PC-9 (cell line): ENCODE results near the gene SEC24D. TPM values are rescaled to one million over a fixed set of nuclear protein-coding genes. Genes with fewer than 3 reads are reported as not detected.

Experiments used
- BruUV-seq: library from RNA; stranded (reverse); fragments of 400-500 nt; replicated peaks from 2 replicates; lab custom pipeline; 2021; lab: Mats Ljungman, UMichigan
- CTCF ChIA-PET: fragments of 300-600 bp; sonication (Branson Sonifier 250); formaldehyde crosslinking; loops from one replicate; lab custom pipeline; 2022; ENCODE audit warnings: antibody characterized with exemption; lab: Charles Lee
- POLR2A ChIA-PET: fragments of 300-600 bp; sonication (Branson Sonifier 250); formaldehyde crosslinking; loops from one replicate; lab custom pipeline; 2022; ENCODE audit warnings: antibody characterized with exemption; ENCODE audit not compliant: unreplicated experiment; lab: Charles Lee
- DNase-seq, 2 experiments: peaks; one replicate each; pipeline versions ENCODE4 v3.0.0 to v3.0.0-alpha.2; 2015 to 2022; ENCODE audit warnings: mixed read lengths in 1 of 2
- H2AFZ ChIP-seq: fragments of 200-600 bp; sonication (generic); 2 replicates; pipeline ENCODE4 v1.8.1; 2017; ENCODE audit warnings: antibody characterized with exemption
- H3F3A ChIP-seq: fragments of 200-600 bp; sonication (generic); 2 replicates; pipeline ENCODE4 v1.8.1; 2017; ENCODE audit warnings: antibody characterized with exemption, mild to moderate bottlenecking, low read depth; ENCODE audit not compliant: insufficient read depth
- H3K27ac ChIP-seq: fragments of 200-600 bp; sonication (generic); 2 replicates; pipeline ENCODE4 v1.6.1; 2016; ENCODE audit warnings: mixed run types
- H3K27me3 ChIP-seq: fragments of 200-600 bp; sonication (generic); 2 replicates; pipeline ENCODE4 v1.6.1; 2016; ENCODE audit warnings: low read depth, mixed run types; ENCODE audit not compliant: insufficient read depth
- H3K36me3 ChIP-seq: fragments of 200-600 bp; sonication (generic); 2 replicates; pipeline ENCODE4 v1.6.1; 2016; ENCODE audit warnings: low read depth, mixed run types
- H3K4me1 ChIP-seq: fragments of 200-600 bp; sonication (generic); replicated peaks from 2 replicates; pipeline ENCODE4 v1.6.1; 2016; ENCODE audit warnings: mixed run types; ENCODE audit not compliant: insufficient read depth
- H3K4me2 ChIP-seq: fragments of 200-600 bp; sonication (generic); 2 replicates; pipeline ENCODE4 v1.6.1; 2017; ENCODE audit warnings: mixed run types
- H3K4me3 ChIP-seq: fragments of 200-600 bp; sonication (generic); 2 replicates; pipeline ENCODE4 v1.6.1; 2016; ENCODE audit warnings: mixed run types
- H3K79me2 ChIP-seq: fragments of 200-600 bp; sonication (generic); 2 replicates; pipeline ENCODE4 v1.6.1; 2017; ENCODE audit warnings: low read depth, mixed run types
- H3K9me2 ChIP-seq: fragments of 200-600 bp; sonication (generic); 2 replicates; pipeline ENCODE4 v1.8.1; 2017; ENCODE audit warnings: mild to moderate bottlenecking; ENCODE audit not compliant: insufficient read depth
- H3K9me3 ChIP-seq: fragments of 200-600 bp; sonication (generic); 2 replicates; pipeline ENCODE4 v1.8.1; 2016; ENCODE audit warnings: low read depth; ENCODE audit not compliant: insufficient read depth
- H4K20me1 ChIP-seq: fragments of 200-600 bp; sonication (generic); 2 replicates; pipeline ENCODE4 v1.8.1; 2017; ENCODE audit not compliant: insufficient read depth
- CTCF ChIP-seq: fragments of 200-600 bp; sonication (generic); conservative IDR thresholded peaks from 2 replicates; pipeline ENCODE4 v1.6.1; 2017; ENCODE audit warnings: mixed run types, antibody characterized with exemption, mild to moderate bottlenecking, moderate library complexity
- EZH2 ChIP-seq: fragments of 200-600 bp; sonication (generic); IDR thresholded peaks from 2 replicates; pipeline ENCODE4 v1.8.0; 2017; ENCODE audit warnings: antibody characterized with exemption, low read depth
- intact Hi-C: fragments of 100-400 bp; cut with micrococcal nuclease; formaldehyde crosslinking; loops from one replicate; pipeline ENCODE4 v1.10.0; 2022; ENCODE audit not compliant: unreplicated experiment
- total RNA-seq: library from RNA; stranded (reverse); gene quantifications from 2 replicates; pipeline ENCODE4 v1.2.3, GENCODE V29; 2021

Gene SEC24D
- total RNA-seq, 1 experiment from 2014 or later: 17.3 TPM

- Histone ChIP-seq H2AFZ (no peak overlapping the region), H3K27ac (no peak overlapping the region), H3K4me3 (no peak overlapping the region), H3K4me2 (no peak overlapping the region), H3K9me2 (no peaks in the 10 kb centered on the region), H4K20me1 (no peaks in the 10 kb centered on the region), H3K4me1 (no peaks in the 10 kb centered on the region), H3F3A (no peaks in the 10 kb centered on the region), H3K27me3 (no peaks in the 10 kb centered on the region), H3K79me2 (no peaks in the 10 kb centered on the region), H3K36me3 (no peaks in the 10 kb centered on the region), H3K9me3 (no peaks in the 10 kb centered on the region)
- ChIA-PET CTCF (no interaction called here), POLR2A (no interaction called here)
- DNase-seq: no peak
- TF ChIP-seq EZH2: no peak
- no peak for TF ChIP-seq CTCF
- no TSS peak for BruUV-seq
- intact Hi-C loops: no loop called here
These were observed 78.1 kb downstream of the SEC24D start for GRCh38 chr4:118757761-118758251.

- no peaks in the 10 kb centered on the region for H3K36me3 ChIP-seq
- TF ChIP-seq CTCF (no peak), EZH2 (no peak)
- no peak overlapping the region for H3K4me2 ChIP-seq
- BruUV-seq: no TSS peak
- H3K9me2 ChIP-seq: no peaks in the 10 kb centered on the region
- H2AFZ ChIP-seq: no peak overlapping the region
- DNase-seq: no peak
- no peak overlapping the region for H3K4me3 ChIP-seq
- no peaks in the 10 kb centered on the region for H3K79me2 ChIP-seq
- H3K27me3 ChIP-seq: no peaks in the 10 kb centered on the region
- CTCF ChIA-PET: no interaction called here
- H3K9me3 ChIP-seq: no peaks in the 10 kb centered on the region
- no peaks in the 10 kb centered on the region for H3F3A ChIP-seq
- H3K4me1 ChIP-seq: no peaks in the 10 kb centered on the region
- intact Hi-C loops: no loop called here
- POLR2A ChIA-PET: no interaction called here
- H3K27ac ChIP-seq: no peak overlapping the region
- no peaks in the 10 kb centered on the region for H4K20me1 ChIP-seq
These were observed 79.0 kb downstream of the SEC24D start for GRCh38 chr4:118756958-118757357.

GRCh38 chr4:118756429-118756828 lies 79.5 kb downstream of the SEC24D start:
- intact Hi-C loops: no loop called here
- H3K79me2 ChIP-seq: no peaks in the 10 kb centered on the region

More at GRCh38 chr4:118756429-118756828, 79.5 kb downstream of the SEC24D start:
- no peaks in the 10 kb centered on the region for H3K9me2 ChIP-seq
- TF ChIP-seq CTCF (no peak), EZH2 (no peak)
- H3K4me1 ChIP-seq: no peaks in the 10 kb centered on the region
- ChIA-PET POLR2A (no interaction called here), CTCF (no interaction called here)
- no peak for DNase-seq
- no peak overlapping the region for H3K4me2 ChIP-seq
- no peaks in the 10 kb centered on the region for H3K9me3 ChIP-seq
- no TSS peak for BruUV-seq
- no peak overlapping the region for H3K4me3 ChIP-seq
- H4K20me1 ChIP-seq: no peaks in the 10 kb centered on the region
- no peak overlapping the region for H2AFZ ChIP-seq
- no peaks in the 10 kb centered on the region for H3K36me3 ChIP-seq
- no peaks in the 10 kb centered on the region for H3K27me3 ChIP-seq
- H3F3A ChIP-seq: no peaks in the 10 kb centered on the region
- H3K27ac ChIP-seq: no peak overlapping the region
